ENCODE data around the gene CNNM2.
"Not testable (repeated sequence)": the region's sequence is repeated elsewhere in the genome, so short reads cannot be mapped to it uniquely, and the experiment has no call there.

Gene CNNM2

GRCh38 chr10:102962951-102963755 lies 45.1 kb downstream of the CNNM2 start:
- Histone ChIP-seq H3K27me3 (ENCODE audit: insufficient read depth, low read length, poor library complexity, severe bottlenecking) (no peaks in the 10 kb centered on the region), H3K79me2 (ENCODE audit: insufficient read depth, low read length) (no peaks in the 10 kb centered on the region), H3K9me3 (ENCODE audit: insufficient read depth, low read depth, low read length) (no peaks in the 10 kb centered on the region), H3F3A (ENCODE audit: low read depth) (no peaks in the 10 kb centered on the region), H3K36me3 (ENCODE audit: insufficient read depth, low read length) (no peaks in the 10 kb centered on the region), H4K20me1 (ENCODE audit: insufficient read depth, low read length, poor library complexity, severe bottlenecking) (no peaks in the 10 kb centered on the region), H3K9ac (ENCODE audit: low read depth, low read length, poor library complexity, severe bottlenecking) (no peak overlapping the region), H3K4me1 (ENCODE audit: insufficient read depth, low read length, poor library complexity, severe bottlenecking) (no peaks in the 10 kb centered on the region), H3K4me2 (ENCODE audit: low read depth, low read length, poor library complexity, severe bottlenecking) (no peak overlapping the region), H2AFZ (ENCODE audit: low read length) (no peak overlapping the region), H3K9me2 (replicated peaks; ENCODE audit: low read depth, low read length) (no peaks in the 10 kb centered on the region), H3K4me3 (ENCODE audit: low read length, poor library complexity, severe bottlenecking) (no peak overlapping the region)
- no peak for TF ChIP-seq CTCF (conservative IDR thresholded peaks at IDR 0.05; ENCODE audit: low read length)
- no peak for TF ChIP-seq EZH2phosphoT487 (IDR thresholded peaks at IDR 0.05; ENCODE audit: borderline replicate concordance)

GRCh38 chr10:102963756-102964025 lies 45.6 kb downstream of the CNNM2 start:
- Histone ChIP-seq H3K4me3 (ENCODE audit: low read length, poor library complexity, severe bottlenecking) (no peak overlapping the region), H2AFZ (ENCODE audit: low read length) (no peak overlapping the region), H4K20me1 (ENCODE audit: insufficient read depth, low read length, poor library complexity, severe bottlenecking) (no peaks in the 10 kb centered on the region), H3K79me2 (ENCODE audit: insufficient read depth, low read length) (no peaks in the 10 kb centered on the region), H3K9ac (ENCODE audit: low read depth, low read length, poor library complexity, severe bottlenecking) (no peak overlapping the region), H3K9me3 (ENCODE audit: insufficient read depth, low read depth, low read length) (no peaks in the 10 kb centered on the region), H3K9me2 (replicated peaks; ENCODE audit: low read depth, low read length) (no peaks in the 10 kb centered on the region), H3K27me3 (ENCODE audit: insufficient read depth, low read length, poor library complexity, severe bottlenecking) (no peaks in the 10 kb centered on the region), H3F3A (ENCODE audit: low read depth) (no peaks in the 10 kb centered on the region), H3K4me1 (ENCODE audit: insufficient read depth, low read length, poor library complexity, severe bottlenecking) (no peaks in the 10 kb centered on the region), H3K36me3 (ENCODE audit: insufficient read depth, low read length) (no peaks in the 10 kb centered on the region), H3K4me2 (ENCODE audit: low read depth, low read length, poor library complexity, severe bottlenecking) (no peak overlapping the region)
- TF ChIP-seq EZH2phosphoT487 (IDR thresholded peaks at IDR 0.05; ENCODE audit: borderline replicate concordance): no peak
- no peak for TF ChIP-seq CTCF (conservative IDR thresholded peaks at IDR 0.05; ENCODE audit: low read length)

- H3K79me2 ChIP-seq (ENCODE audit: insufficient read depth, low read length); H3K4me1 ChIP-seq (ENCODE audit: insufficient read depth, low read length, poor library complexity, severe bottlenecking); H3K4me3 ChIP-seq (ENCODE audit: low read length, poor library complexity, severe bottlenecking); H2AFZ ChIP-seq (ENCODE audit: low read length); H3K9ac ChIP-seq (ENCODE audit: low read depth, low read length, poor library complexity, severe bottlenecking); H3K9me3 ChIP-seq (ENCODE audit: insufficient read depth, low read depth, low read length); H3K9me2 ChIP-seq (replicated peaks; ENCODE audit: low read depth, low read length); H3K4me2 ChIP-seq (ENCODE audit: low read depth, low read length, poor library complexity, severe bottlenecking); H3K36me3 ChIP-seq (ENCODE audit: insufficient read depth, low read length); H3K27me3 ChIP-seq (ENCODE audit: insufficient read depth, low read length, poor library complexity, severe bottlenecking); H4K20me1 ChIP-seq (ENCODE audit: insufficient read depth, low read length, poor library complexity, severe bottlenecking); H3F3A ChIP-seq (ENCODE audit: low read depth): not testable (repeated sequence)
Observed at GRCh38 chr10:102964064-102964463, 46.0 kb downstream of the CNNM2 start.

GRCh38 chr10:102964713-102965112 lies 46.6 kb downstream of the CNNM2 start:
- Histone ChIP-seq H3K4me3 (ENCODE audit: low read length, poor library complexity, severe bottlenecking) (no peak overlapping the region), H3K79me2 (ENCODE audit: insufficient read depth, low read length) (no peaks in the 10 kb centered on the region), H3K36me3 (ENCODE audit: insufficient read depth, low read length) (no peaks in the 10 kb centered on the region), H3K9me3 (ENCODE audit: insufficient read depth, low read depth, low read length) (no peaks in the 10 kb centered on the region), H4K20me1 (ENCODE audit: insufficient read depth, low read length, poor library complexity, severe bottlenecking) (no peaks in the 10 kb centered on the region), H3K4me2 (ENCODE audit: low read depth, low read length, poor library complexity, severe bottlenecking) (no peak overlapping the region), H3K4me1 (ENCODE audit: insufficient read depth, low read length, poor library complexity, severe bottlenecking) (no peaks in the 10 kb centered on the region), H3K27me3 (ENCODE audit: insufficient read depth, low read length, poor library complexity, severe bottlenecking) (no peaks in the 10 kb centered on the region), H3F3A (ENCODE audit: low read depth) (no peaks in the 10 kb centered on the region), H3K9me2 (replicated peaks; ENCODE audit: low read depth, low read length) (no peaks in the 10 kb centered on the region), H2AFZ (ENCODE audit: low read length) (no peak overlapping the region), H3K9ac (ENCODE audit: low read depth, low read length, poor library complexity, severe bottlenecking) (no peak overlapping the region)
- no peak for TF ChIP-seq CTCF (conservative IDR thresholded peaks at IDR 0.05; ENCODE audit: low read length)
